H1 (cell line): Measurements from ENCODE around the gene LCMT1.

Experiments
- BRCA1 ChIP-seq: IDR thresholded peaks from 2 replicates; pipeline ENCODE4 v1.6.1; 2012; ENCODE audit warnings: low read depth, low read length, improper control_type of control experiment
- CEBPB ChIP-seq: IDR thresholded peaks from 2 replicates; pipeline ENCODE4 v1.6.1; 2012; ENCODE audit warnings: low read depth, low read length
- CHD2 ChIP-seq: IDR thresholded peaks from 2 replicates; pipeline ENCODE4 v1.6.1; 2012; ENCODE audit warnings: low read length, improper control_type of control experiment
- JUND ChIP-seq: IDR thresholded peaks from 2 replicates; pipeline ENCODE4 v1.6.1; 2011; ENCODE audit warnings: mild to moderate bottlenecking, improper control_type of control experiment, low read length
- POLR2A ChIP-seq, 2 experiments: IDR thresholded peaks; 1 replicate in 1 of 2; 2 replicates in 1 of 2; pipeline ENCODE4 v1.6.1; 2011; ENCODE audit warnings: low read depth in 2 of 2, low read length in 2 of 2, mild to moderate bottlenecking in 2 of 2; ENCODE audit errors: control extremely low read depth in 1 of 2
- POLR2AphosphoS5 ChIP-seq: IDR thresholded peaks from 2 replicates; pipeline ENCODE4 v1.6.1; 2011; ENCODE audit warnings: low read depth, low read length
- RAD21 ChIP-seq, 2 experiments: IDR thresholded peaks in 1 of 2; conservative IDR thresholded peaks in 1 of 2; 2 replicates each; pipeline ENCODE4 v1.6.1; 2011; ENCODE audit warnings: low read depth in 2 of 2, low read length in 2 of 2, improper control_type of control experiment in 1 of 2, inconsistent platforms in 1 of 2, mild to moderate bottlenecking in 1 of 2, moderate library complexity in 1 of 2
- SIN3A ChIP-seq, 2 experiments: IDR thresholded peaks in 1 of 2; conservative IDR thresholded peaks in 1 of 2; 2 replicates each; pipeline ENCODE4 v1.6.1; 2011 to 2012; ENCODE audit warnings: low read length in 2 of 2, improper control_type of control experiment in 1 of 2, low read depth in 1 of 2, mild to moderate bottlenecking in 1 of 2
- TF ChIP-seq, protein P1 (sequence below), 3 experiments: IDR thresholded peaks; 1 replicate in 2 of 3; 2 replicates in 1 of 3; pipeline versions ENCODE4 v1.5.1 to v1.6.1; 2011; ENCODE audit warnings: low read length in 3 of 3, mild to moderate bottlenecking in 3 of 3, inconsistent platforms in 2 of 3, low read depth in 1 of 3, moderate library complexity in 1 of 3; ENCODE audit not compliant: insufficient read depth in 1 of 3; ENCODE audit errors: control extremely low read depth in 1 of 3

DNA sequence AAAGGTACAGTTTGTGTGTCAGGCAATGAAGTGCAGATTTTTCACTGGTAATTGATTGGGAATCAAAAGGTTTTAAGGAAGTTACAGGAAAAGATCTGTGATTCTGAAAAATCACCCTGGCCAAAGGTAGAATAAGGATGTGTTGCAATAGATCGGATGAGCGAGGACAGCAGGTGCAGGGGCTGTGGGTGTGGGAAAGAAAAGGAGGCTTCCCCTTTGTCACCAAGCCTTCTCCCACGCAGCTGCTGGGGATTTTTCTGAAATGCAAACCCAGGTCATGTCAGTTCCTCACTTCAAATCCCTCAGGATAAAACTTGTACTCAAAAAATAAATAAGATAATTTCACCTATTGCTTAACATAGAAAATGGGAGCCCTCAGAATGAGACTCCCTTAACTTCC is 48.4 kb upstream of the LCMT1 start:
- TF ChIP-seq RAD21 (IDR thresholded peaks at IDR 0.05 in 1 of 2, conservative IDR thresholded peaks at IDR 0.05 in 1 of 2; ENCODE audit: low read depth in 2 of 2, low read length in 2 of 2) = no peak
- no peak for TF ChIP-seq POLR2A (IDR thresholded peaks at IDR 0.05; ENCODE audit: control extremely low read depth in 1 of 2, low read depth in 2 of 2, low read length in 2 of 2)
- no peak for TF ChIP-seq POLR2AphosphoS5
- no peak for TF ChIP-seq JUND
- TF ChIP-seq, protein P1, sequence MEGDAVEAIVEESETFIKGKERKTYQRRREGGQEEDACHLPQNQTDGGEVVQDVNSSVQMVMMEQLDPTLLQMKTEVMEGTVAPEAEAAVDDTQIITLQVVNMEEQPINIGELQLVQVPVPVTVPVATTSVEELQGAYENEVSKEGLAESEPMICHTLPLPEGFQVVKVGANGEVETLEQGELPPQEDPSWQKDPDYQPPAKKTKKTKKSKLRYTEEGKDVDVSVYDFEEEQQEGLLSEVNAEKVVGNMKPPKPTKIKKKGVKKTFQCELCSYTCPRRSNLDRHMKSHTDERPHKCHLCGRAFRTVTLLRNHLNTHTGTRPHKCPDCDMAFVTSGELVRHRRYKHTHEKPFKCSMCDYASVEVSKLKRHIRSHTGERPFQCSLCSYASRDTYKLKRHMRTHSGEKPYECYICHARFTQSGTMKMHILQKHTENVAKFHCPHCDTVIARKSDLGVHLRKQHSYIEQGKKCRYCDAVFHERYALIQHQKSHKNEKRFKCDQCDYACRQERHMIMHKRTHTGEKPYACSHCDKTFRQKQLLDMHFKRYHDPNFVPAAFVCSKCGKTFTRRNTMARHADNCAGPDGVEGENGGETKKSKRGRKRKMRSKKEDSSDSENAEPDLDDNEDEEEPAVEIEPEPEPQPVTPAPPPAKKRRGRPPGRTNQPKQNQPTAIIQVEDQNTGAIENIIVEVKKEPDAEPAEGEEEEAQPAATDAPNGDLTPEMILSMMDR (IDR thresholded peaks at IDR 0.05; ENCODE audit: control extremely low read depth in 1 of 3, insufficient read depth in 1 of 3, low read depth in 1 of 3, low read length in 3 of 3) = no peak
- no peak for TF ChIP-seq BRCA1
- TF ChIP-seq CHD2 = no peak
- no peak for TF ChIP-seq SIN3A (conservative IDR thresholded peaks at IDR 0.05 in 1 of 2, IDR thresholded peaks at IDR 0.05 in 1 of 2; ENCODE audit: low read depth in 1 of 2, low read length in 2 of 2)
- TF ChIP-seq CEBPB = no peak
